Activated naive CD8-positive, alpha-beta T cell (primary cell): ENCODE measurements around the gene GGN.
A peak's percentile ranks its signal among the peaks of the same experiment; 100 is the strongest.
"Not testable (repeated sequence)": the region's sequence is repeated elsewhere in the genome, so short reads cannot be mapped to it uniquely, and the experiment has no call there.

Experiments used
- H3K27ac Mint-ChIP-seq: one replicate; pipeline ENCODE4 v1.8.0; 2021; ENCODE audit warnings: mixed read lengths
- H3K27me3 Mint-ChIP-seq: one replicate; pipeline ENCODE4 v1.8.0; 2021; ENCODE audit warnings: mixed read lengths
- H3K36me3 Mint-ChIP-seq: one replicate; pipeline ENCODE4 v1.8.0; 2021; ENCODE audit warnings: mixed read lengths
- H3K4me1 Mint-ChIP-seq: one replicate; pipeline ENCODE4 v1.8.0; 2021; ENCODE audit warnings: low read depth, mixed read lengths
- H3K4me3 Mint-ChIP-seq: one replicate; pipeline ENCODE4 v1.8.0; 2021; ENCODE audit warnings: mild to moderate bottlenecking, mixed read lengths
- H3K9me3 Mint-ChIP-seq: one replicate; pipeline ENCODE4 v1.8.0; 2021; ENCODE audit warnings: low read depth, mixed read lengths

The GGN gene

GRCh38 chr19:38350883-38351282, 37.0 kb downstream of the GGN start:
- H3K36me3 Mint-ChIP-seq, result no peaks in the 10 kb centered on the region
- no peaks in the 10 kb centered on the region for H3K4me1 Mint-ChIP-seq
- H3K27me3 Mint-ChIP-seq, result no peaks in the 10 kb centered on the region
- no peak overlapping the region for H3K27ac Mint-ChIP-seq
- H3K9me3 Mint-ChIP-seq, result no peaks in the 10 kb centered on the region
- H3K4me3 Mint-ChIP-seq, result no peak overlapping the region

GRCh38 chr19:38346837-38347236, 41.0 kb downstream of the GGN start:
- Mint-ChIP-seq H3K27me3 (no peaks in the 10 kb centered on the region), H3K36me3 (no peaks in the 10 kb centered on the region), H3K27ac (no peak overlapping the region), H3K9me3 (no peaks in the 10 kb centered on the region), H3K4me3 (no peak overlapping the region), H3K4me1 (no peaks in the 10 kb centered on the region)

GRCh38 chr19:38340927-38341326, 46.9 kb downstream of the GGN start:
- Mint-ChIP-seq H3K27ac (no peak overlapping the region), H3K9me3 (no peaks in the 10 kb centered on the region), H3K27me3 (no peaks in the 10 kb centered on the region), H3K36me3 (no peaks in the 10 kb centered on the region), H3K4me1 (peaks cover 10% of the 10 kb centered on the region), H3K4me3 (no peak overlapping the region)

GRCh38 chr19:38339011-38339410, 48.8 kb downstream of the GGN start:
- H3K9me3 Mint-ChIP-seq, H3K27ac Mint-ChIP-seq, H3K4me3 Mint-ChIP-seq, H3K36me3 Mint-ChIP-seq, H3K27me3 Mint-ChIP-seq, H3K4me1 Mint-ChIP-seq: not testable (repeated sequence)

GRCh38 chr19:38337360-38337653, 50.5 kb downstream of the GGN start:
- H3K27ac Mint-ChIP-seq, result peak overlapping the region; percentile 94
- peaks cover 10% of the 10 kb centered on the region for H3K4me1 Mint-ChIP-seq
- no peaks in the 10 kb centered on the region for H3K36me3 Mint-ChIP-seq

GRCh38 chr19:38336638-38337359, 51.0 kb downstream of the GGN start:
- Mint-ChIP-seq H3K4me1 (peaks cover 10% of the 10 kb centered on the region), H3K27ac (peak overlapping the region; percentile 94), H3K4me3 (peak overlapping the region; percentile 95), H3K9me3 (no peaks in the 10 kb centered on the region), H3K36me3 (no peaks in the 10 kb centered on the region), H3K27me3 (no peaks in the 10 kb centered on the region)

More at GRCh38 chr19:38337360-38337653, 50.5 kb downstream of the GGN start:
- Mint-ChIP-seq H3K9me3 (no peaks in the 10 kb centered on the region), H3K4me3 (peak overlapping the region; percentile 95), H3K27me3 (no peaks in the 10 kb centered on the region)

- peak overlapping the region; percentile 94 for H3K27ac Mint-ChIP-seq
- H3K4me3 Mint-ChIP-seq, result peak overlapping the region; percentile 95
- H3K9me3 Mint-ChIP-seq, result no peaks in the 10 kb centered on the region
- H3K27me3 Mint-ChIP-seq, result no peaks in the 10 kb centered on the region
- H3K4me1 Mint-ChIP-seq, result peaks cover 10% of the 10 kb centered on the region
- no peaks in the 10 kb centered on the region for H3K36me3 Mint-ChIP-seq
Observed at GRCh38 chr19:38335949-38336637, 51.7 kb downstream of the GGN start.
